Measurements from ENCODE around the gene C2CD4D.
"Not testable (repeated sequence)": the region's sequence is repeated elsewhere in the genome, so short reads cannot be mapped to it uniquely, and the experiment has no call there.

The C2CD4D gene

GRCh38 chr1:151858886-151859665, 19.5 kb upstream of the C2CD4D start:
- DNase-seq (ENCODE audit: low read depth): no peak

GRCh38 chr1:151858030-151858746, 18.6 kb upstream of the C2CD4D start:
- no peak for DNase-seq (ENCODE audit: low read depth)

GRCh38 chr1:151855933-151856332, 16.3 kb upstream of the C2CD4D start:
- DNase-seq (ENCODE audit: low read depth): no peak

DNA sequence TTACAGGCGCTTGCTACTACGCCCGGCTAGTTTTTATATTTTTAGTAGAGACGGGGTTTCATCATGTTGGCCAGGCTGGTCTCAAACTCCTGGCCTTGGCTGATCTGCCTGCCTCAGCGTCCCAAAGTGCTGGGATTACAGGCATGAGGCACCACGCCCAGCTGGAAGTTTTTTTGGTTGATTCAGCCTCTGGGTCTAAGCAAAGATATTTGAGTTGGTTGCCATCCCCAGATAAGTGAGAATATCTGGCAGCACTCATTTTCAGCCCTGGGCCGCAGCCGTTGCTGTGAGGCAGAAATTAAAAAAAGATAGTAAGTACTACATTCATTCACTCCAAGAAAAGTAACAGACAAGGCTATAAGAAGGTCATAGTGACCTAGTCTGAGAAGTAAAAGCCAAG, 15.9 kb upstream of the C2CD4D start:
- not testable (repeated sequence) for DNase-seq (ENCODE audit: low read depth)

- no peak for DNase-seq (ENCODE audit: low read depth)
These were observed 15.0 kb upstream of the C2CD4D start for GRCh38 chr1:151854658-151855057.

- no peak for DNase-seq (ENCODE audit: low read depth)
These were observed 13.9 kb upstream of the C2CD4D start, which contains the start of gene THEM5 for GRCh38 chr1:151853411-151853943. Gene THEM5, minus strand, starts transcription at chr1:151853712. Its CDS starts 147 bp downstream, at chr1:151853565.

GRCh38 chr1:151852733-151853132, 13.1 kb upstream of the C2CD4D start:
- DNase-seq (ENCODE audit: low read depth): no peak

GRCh38 chr1:151851886-151852285, 12.3 kb upstream of the C2CD4D start:
- DNase-seq (ENCODE audit: low read depth): no peak

GRCh38 chr1:151849871-151850270, 10.3 kb upstream of the C2CD4D start:
- no peak for DNase-seq (ENCODE audit: low read depth)

DNA sequence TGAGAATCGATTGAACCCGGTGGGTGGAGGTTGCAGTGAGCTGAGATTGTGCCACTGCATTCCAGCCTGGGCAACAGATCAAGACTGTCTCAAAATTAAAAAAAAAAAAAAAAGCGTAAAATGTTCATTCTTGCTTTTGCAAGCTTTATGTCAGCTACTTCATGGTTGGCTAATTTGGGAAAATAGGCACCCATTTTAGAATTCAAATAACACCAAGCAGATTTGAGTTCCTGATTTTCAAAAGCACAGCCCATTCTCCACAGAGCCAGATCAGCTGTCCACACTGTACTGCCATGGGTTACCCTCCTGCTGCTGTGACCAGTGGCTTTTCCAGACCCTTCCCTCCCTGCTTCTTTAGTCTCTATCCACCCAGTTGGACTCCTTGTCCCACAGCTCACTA, 9.5 kb upstream of the C2CD4D start:
- no peak for DNase-seq (ENCODE audit: low read depth)

DNA sequence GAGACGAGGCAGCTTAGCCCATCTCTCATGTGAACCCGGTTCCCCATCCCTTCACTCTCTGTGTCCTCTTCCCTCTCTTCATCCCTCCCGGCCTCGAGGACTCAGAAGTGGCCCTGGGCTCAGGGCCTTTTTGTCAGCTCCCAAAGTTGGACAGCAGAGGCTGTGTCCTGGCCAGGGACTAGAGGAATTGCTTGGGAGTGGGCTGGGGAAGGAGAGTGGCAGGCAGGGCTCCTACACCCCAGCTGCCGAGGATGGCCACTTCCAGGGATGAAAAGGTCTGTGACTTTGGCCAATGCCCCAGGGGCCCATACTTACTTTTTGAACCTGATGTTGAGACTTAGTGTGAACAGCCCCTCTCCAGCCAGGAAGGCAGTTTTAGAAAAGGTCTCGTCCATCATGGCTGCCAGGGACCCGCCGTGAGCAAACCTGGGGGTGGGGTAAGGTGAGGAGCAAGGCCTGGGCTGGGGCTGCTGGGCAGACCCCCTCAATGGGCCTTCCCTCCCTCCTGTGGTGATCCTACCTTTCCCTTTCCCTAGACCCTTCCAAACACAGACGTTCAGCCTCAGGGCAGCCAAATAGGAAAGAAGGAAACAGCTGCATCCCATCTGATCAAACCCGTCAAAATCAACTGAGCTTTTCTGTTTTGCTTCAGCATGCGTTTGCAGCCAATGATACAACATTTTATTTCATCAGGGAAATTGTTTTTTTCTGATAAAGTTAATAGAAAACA, 8.4 kb upstream of the C2CD4D start:
- no peak for DNase-seq (ENCODE audit: low read depth)

DNA sequence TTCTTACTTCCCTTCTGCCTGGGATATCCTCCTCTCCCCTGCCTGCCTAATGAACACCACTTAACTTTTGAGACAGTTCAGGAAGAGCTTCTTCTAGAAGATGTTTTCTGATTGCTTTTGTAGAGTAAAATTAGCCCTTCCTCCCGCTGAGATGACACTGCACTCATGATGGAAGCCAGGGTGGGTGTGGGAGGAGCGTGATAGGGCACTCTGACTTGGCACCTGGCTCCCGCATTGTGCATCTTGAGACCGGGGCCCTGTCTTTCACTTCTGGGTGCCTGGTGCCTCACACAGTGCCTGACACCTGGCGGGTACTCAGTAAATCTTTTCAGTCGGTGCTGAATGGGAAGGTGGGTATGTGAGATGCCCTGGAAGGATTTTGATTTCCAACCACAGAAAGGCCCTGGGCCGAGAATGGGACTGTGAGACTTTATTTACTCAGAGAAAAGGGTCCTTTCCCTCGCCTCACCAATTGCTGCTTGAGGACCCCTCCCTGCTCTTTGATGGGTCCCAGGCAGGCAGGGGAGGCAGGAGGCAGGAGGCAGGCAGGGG, 7.1 kb upstream of the C2CD4D start:
- no peak for DNase-seq (ENCODE audit: low read depth)

DNA sequence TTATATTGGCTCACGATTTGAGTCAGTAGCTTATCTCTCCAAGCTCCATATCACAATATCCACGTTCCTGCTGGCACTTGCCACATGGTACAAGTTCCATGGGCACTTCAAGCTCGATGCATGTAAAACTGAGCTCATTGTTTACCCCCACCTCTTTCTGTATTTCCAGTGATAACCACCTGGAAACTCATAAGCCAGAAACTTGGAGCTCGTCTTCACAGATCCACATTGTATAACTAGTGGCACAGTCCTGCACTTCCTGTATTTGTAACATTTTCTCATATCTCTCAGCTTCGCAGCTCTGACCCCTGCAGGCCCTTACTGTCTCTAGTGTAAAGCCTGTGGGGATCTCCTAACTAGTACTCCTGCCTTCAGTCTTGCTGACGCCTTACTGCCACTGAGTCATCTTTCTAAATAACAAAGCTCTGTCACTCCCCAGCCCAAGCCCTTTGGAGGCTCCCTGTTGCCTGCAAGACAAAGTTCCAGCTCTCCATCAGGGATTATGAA, 6.5 kb upstream of the C2CD4D start:
- DNase-seq (ENCODE audit: low read depth): no peak

GRCh38 chr1:151843398-151843797, 3.8 kb upstream of the C2CD4D start:
- no peak for DNase-seq (ENCODE audit: low read depth)

DNA sequence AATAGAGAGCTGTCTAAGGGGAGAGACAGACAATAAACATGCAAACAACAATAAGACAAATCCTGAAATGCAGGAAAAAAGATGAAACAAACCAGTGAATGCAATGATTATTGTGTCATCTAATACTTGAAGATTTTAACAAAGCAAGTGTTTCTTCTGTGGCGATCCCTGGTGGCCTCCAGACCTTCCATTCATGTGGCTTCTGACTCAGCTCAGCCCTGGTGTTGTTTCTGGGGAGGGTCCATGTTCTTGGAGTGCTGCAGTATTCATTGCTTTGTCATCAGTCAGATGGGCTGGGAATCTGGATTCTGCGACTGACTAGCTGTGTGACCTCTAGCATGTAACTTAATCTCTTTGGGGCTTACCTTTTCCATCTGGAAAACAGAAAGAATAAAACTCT, 1.5 kb upstream of the C2CD4D start:
- no peak for DNase-seq (ENCODE audit: low read depth)

DNA sequence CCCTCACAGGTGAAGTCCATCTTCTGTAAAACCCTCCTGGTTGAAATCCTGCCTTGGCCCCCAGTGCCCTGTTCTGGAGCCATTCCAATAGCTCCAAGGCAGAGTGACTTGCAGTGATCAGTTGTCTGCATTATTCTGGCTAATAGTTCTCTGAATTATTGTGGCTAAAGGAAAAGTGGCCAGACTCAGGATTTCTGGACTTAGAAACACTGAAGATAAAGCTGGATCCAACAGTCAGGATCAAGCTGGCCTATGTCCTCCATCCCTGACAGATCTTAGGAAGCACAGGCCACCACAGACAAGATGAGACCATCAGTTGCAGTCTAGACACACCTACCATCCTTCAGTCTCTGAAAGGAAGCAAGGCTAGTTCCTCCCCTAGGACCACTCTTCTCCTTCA, 801 bp upstream of the C2CD4D start:
- no peak for DNase-seq (ENCODE audit: low read depth)

DNA sequence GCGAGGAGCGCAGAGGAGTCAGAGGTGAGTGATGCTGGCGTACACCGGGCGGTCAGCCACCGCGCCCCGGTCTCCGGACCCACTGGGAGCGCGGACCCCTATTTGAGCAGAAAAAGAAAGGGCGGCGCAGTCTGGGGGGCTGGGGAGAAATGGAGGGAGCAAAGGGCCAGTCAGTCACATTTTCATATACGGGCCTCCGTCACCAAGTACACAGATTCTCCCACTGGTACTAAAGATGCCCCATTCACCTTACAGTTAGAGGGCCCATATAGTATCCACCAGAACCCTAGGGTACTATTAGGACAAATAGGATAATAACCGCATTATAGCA, 573 bp downstream of the C2CD4D start:
- DNase-seq (ENCODE audit: low read depth): no peak

- no peak for DNase-seq (ENCODE audit: low read depth)
These were observed 1.2 kb downstream of the C2CD4D start for GRCh38 chr1:151838222-151839081.

GRCh38 chr1:151837884-151838221, 1.8 kb downstream of the C2CD4D start:
- DNase-seq (ENCODE audit: low read depth): no peak

DNA sequence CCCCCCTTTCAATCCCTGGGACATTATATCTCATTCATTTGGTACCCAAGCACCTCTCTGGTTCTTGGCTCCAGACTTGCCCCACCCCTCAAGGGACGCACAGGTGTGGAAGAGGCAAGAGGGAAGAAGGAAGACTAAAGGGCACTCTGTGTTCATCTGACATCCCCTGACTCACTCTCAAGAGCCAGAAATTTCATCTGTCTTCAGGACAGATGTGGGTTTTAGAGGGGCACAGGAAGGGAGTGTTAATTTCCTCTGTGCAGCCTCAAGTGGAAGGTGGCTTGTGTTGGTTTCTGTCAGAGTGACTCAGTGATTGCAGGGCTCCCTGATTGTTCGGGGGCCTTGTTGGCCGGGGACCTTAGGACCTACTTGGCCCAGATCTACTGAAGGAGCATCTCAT, 2.4 kb downstream of the C2CD4D start:
- DNase-seq (ENCODE audit: low read depth): no peak

GRCh38 chr1:151835596-151835995, 4.0 kb downstream of the C2CD4D start:
- DNase-seq (ENCODE audit: low read depth): no peak
